Stimulated activated CD4-positive, alpha-beta T cell treated with anti-CD3 and anti-CD28 coated beads, Interleukin-12 subunit alpha, Interleukin-12 subunit beta, amount 100 ng/mL, for 24 hours (primary cell): ENCODE measurements around the gene ZNF836.

Experiments used
- DNase-seq, 2 experiments: peaks; one replicate each; pipeline ENCODE4 v3.0.0-alpha.2; 2020; ENCODE audit warnings: low read depth in 2 of 2

ZNF836 gene

GRCh38 chr19:52188822-52189734, 17.7 kb upstream of the ZNF836 start:
- no peak for DNase-seq

DNA sequence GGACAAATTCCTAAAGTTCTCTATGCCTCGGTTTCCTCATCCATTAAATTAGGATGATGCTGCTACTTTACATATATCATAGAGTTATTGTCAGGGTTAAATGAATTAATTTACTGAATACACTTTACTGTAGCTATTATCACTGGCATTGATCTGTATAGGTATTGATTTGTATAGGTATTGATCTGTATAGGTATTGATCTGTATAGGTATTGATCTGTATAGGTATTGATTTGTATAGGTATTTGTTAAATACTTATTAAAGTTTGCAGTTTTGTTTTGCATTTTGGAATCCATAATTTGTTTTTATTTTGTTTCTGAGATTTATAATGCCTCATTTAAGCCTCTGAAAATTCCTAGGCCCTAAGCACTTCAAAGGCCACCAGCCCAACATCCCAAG, 16.0 kb upstream of the ZNF836 start:
- DNase-seq: no peak

DNA sequence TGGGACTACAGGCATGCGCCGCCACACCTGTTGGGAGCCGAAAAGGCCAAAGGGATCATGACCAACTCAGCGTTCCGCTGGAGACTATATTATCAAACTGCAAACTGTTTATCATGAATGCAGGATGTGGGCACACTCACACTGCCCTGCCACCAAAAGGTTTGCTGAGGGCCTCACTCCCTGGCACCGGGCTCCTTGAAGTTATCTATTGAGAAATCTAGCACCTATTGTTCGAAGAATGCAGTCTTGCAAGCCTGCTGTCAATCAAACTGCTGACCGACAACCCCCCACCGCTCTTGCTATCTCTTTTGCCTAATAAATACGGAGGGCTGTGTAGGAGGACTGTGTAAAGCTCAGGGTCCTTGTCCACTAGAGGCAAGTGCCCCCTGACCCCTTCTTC, 5.2 kb upstream of the ZNF836 start:
- no peak for DNase-seq

GRCh38 chr19:52172347-52172746, 926 bp upstream of the ZNF836 start:
- DNase-seq: no peak

GRCh38 chr19:52170863-52171320, 529 bp downstream of the ZNF836 start:
- DNase-seq: no peak

GRCh38 chr19:52170304-52170703, 1.1 kb downstream of the ZNF836 start:
- DNase-seq: no peak

DNA sequence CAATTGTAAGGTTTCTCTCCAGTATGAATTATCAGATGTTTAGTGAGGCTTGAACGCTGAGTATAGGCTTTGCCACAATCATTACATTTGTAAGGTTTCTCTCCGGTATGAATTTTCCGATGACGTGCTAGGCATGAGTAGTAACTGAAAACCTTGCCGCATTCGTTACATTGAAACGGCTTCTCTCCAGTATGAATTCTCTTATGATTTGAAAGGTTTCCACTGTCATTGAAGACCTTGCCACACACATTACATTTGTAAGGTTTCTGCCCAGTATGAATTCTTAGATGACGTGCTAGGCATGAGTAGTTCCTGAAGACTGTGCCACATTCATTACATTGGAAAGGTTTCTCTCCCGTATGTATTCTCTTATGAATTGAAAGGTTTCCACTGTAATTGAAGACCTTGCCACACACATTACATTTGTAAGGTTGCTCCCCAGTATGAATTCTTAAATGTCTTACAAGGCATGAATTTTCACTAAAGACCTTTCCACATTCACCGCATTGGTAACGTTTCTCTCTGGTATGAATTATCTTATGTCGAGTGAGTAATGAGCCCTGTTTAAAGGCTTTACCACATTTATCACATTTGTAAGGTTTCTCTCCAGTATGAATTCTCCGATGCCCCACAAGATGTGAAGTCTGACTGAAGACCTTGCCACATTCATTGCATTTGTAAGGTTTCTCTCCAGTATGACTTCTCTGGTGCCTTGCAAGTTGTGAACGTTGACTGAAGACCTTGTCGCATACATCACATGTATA, 15.6 kb downstream of the ZNF836 start:
- DNase-seq: no peak

- DNase-seq: no peak
Observed at GRCh38 chr19:52148256-52148655, 23.2 kb downstream of the ZNF836 start.

DNA sequence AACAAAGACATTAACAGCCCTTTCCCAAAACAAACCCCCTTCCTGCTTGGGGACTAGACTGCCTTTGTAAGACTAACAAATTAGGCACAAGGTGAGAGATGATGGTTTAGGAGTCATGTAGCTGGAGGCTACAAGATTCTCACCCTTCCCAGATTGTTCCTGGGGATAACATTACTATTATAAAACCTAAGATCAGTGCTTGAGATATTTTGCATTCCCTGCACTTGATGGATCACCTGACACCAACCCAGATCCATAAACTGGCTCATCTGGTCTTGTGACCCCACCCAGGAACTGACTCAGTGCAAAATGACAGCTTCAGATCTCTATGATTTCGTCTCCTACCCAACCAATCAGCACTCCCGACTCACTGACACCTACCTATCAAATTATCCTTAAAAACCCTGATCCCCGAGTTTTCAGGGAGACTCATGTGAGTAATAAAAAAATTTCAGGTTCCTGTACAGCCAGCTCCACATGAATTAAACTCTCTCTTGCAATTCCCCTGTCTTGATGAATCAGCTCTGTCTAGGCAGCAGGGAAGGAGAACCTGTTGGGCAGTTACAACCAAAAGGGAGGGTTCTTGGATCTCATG, 29.3 kb downstream of the ZNF836 start:
- no peak for DNase-seq

DNA sequence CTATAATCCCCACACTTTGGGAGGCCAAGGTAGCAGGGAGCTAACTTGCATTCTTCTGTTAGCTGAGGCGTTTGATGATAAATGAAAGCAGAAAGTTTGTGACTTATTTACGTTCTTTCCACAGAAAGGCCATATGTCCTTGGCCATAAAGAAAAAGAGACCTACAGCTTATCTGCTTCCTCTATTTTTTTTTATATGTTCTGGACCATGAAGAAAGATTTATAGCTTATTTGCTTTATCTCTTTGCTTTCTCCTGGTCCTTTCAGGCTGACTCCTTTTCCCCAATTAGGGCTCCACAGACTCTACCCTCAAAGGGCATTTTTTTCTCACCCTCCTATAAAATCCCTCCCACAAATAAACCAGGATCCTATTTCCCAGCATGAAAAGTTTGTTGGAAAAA, 30.2 kb downstream of the ZNF836 start:
- no peak for DNase-seq

DNA sequence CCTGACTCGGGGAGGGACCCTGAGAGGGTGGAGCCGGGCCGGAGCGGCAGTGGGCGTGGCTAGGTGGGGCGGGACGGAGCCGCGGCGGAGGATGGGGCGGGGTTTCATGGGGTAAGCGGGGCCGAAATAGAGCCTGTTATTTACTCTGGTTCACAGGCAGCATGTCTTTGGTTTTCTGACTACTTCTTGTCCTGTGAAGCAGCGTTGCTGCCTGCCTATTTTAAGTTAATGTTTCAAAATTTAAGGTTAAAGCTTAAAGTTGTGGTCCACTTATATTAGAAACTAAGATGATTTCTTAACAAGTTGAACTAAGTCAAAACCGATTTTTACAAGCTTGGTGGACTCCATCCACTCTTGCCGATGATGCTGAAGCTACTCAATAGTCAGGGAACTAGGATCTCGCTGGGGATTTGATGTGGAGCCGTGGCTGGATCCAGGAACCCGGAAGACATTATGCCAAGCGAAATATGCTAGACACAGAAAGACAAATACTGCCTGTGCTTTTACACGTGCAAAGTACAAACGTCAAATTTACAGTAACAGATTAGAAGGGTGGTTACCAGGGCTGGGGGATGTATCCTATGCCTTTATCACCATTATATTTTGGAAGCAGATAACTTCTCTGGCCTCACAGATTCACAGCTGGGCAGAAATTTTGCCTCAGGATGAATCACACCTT, 31.2 kb downstream of the ZNF836 start:
- no peak for DNase-seq

GRCh38 chr19:52139252-52140031, 32.0 kb downstream of the ZNF836 start, which contains the start of gene ZNF616:
ZNF616 (minus strand) TSS chr19:52139938; CDS start chr19:52130512, 9,426 bp downstream.
- peak; percentile 95 to 96 for DNase-seq

GRCh38 chr19:52138983-52139251, 32.5 kb downstream of the ZNF836 start:
- DNase-seq: no peak

DNA sequence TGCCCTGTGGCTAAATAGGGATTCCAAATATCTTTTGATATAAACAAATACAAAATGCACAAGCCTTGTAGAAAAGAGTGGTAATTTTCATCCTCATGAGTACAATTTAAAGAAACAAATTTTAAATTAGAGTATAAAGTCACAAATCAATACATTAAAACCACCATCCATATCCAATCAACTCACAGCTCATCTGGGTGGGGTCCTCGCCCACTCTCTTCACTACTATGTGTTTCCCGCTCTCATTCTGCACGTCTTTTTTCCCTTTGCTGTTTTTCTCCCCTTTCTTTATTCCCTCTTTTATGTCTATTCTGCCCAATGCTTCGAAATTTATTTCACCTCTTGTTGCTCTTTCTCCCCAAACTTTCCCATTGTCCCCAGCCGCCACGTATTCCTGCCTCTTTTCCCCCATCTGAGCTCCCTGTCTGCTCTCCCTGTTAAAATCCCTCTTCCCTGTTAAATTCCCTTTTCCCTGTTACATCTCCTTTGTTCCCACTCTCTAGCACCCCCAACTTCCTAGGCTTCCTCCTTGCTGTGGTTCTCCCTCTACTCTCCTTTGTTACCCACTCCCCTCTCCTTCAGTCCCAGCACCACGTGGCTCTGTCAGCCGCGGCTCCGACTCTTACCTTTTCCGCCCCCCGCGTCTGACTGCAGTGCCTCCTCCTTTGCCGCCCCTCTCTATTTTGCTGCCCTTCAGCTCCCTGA, 33.0 kb downstream of the ZNF836 start:
- peak; percentile 1 to 16 for DNase-seq

- no peak for DNase-seq
Observed at GRCh38 chr19:52120286-52120685, 51.1 kb downstream of the ZNF836 start.

- no peak for DNase-seq
Observed at GRCh38 chr19:52115526-52116053, 55.8 kb downstream of the ZNF836 start.

DNA sequence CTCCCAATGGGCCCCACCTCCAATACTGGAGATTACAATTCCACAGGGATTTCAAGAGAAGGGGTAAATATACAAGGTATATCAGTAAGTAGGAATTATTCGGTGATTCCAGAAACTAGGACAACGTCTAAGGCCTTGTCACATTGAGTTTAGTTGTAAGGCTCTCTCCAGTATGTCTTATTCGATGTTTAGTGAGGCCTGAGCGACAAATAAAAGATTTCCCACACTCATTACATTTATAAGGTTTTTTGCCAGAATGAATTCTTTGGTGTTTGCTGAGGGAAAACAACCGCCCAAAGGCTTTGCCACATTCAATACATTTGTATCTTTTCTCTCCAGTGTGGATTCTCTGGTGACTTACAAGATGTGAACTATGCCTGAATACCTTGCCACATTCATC, 56.7 kb downstream of the ZNF836 start:
- no peak for DNase-seq

DNA sequence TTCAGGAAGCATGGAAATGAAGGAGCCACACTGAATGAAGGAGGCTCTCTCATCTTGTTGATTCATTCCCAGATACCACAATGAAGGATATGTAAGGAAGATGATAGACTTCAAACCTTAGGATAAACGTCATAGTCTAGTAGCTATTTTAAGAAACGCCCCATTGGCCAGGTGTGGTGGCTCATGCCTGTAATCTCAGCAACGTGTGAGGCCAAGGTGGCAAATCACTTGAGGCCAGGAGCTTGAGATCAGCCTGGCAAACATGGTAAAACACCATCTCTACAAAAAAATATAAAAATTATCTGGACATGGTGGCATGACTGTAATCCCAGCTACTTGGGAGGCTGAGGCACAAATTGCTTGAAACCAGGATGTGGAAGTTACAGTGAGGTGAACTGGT, 58.8 kb downstream of the ZNF836 start:
- DNase-seq: no peak

GRCh38 chr19:52110780-52111179, 60.6 kb downstream of the ZNF836 start:
- DNase-seq: no peak
